HG03457 (cell line): Measurements from ENCODE around the gene STUB1.

Experiments used
- ATAC-seq: cut with Tn5 transposase; IDR thresholded peaks from one replicate; pipeline ENCODE4 v1.9.1; 2021; ENCODE audit warnings: moderate number of reproducible peaks; ENCODE audit not compliant: unreplicated experiment

STUB1 gene

GRCh38 chr16:679814-680624 is at the start of gene STUB1:
Gene STUB1 (plus strand): TSS chr16:680410. CDS start chr16:680526, 116 bp downstream.
- no peak for ATAC-seq

GRCh38 chr16:630815-631405 is 49.3 kb upstream of the STUB1 start, which contains the start of gene WFIKKN1:
Gene WFIKKN1 (plus strand): TSS chr16:630985. CDS start chr16:631254, 269 bp downstream.
- ATAC-seq: no peak

- no peak for ATAC-seq
Observed at GRCh38 chr16:631808-632358, 48.3 kb upstream of the STUB1 start.

GRCh38 chr16:632486-633335 is 47.5 kb upstream of the STUB1 start:
- no peak for ATAC-seq

- ATAC-seq: no peak
Observed at GRCh38 chr16:633336-634050, 46.7 kb upstream of the STUB1 start.

GRCh38 chr16:634051-634670 is 46.0 kb upstream of the STUB1 start:
- no peak for ATAC-seq

GRCh38 chr16:634996-635395 is 45.2 kb upstream of the STUB1 start:
- ATAC-seq: no peak

GRCh38 chr16:635573-636205 is 44.5 kb upstream of the STUB1 start:
- ATAC-seq: peak; percentile 1

- ATAC-seq: peak; percentile 43
Observed at GRCh38 chr16:636206-637080, 43.8 kb upstream of the STUB1 start, which contains the start of gene METTL26. Gene METTL26 (minus strand): TSS chr16:636305. CDS start chr16:636290, 15 bp downstream.

- no peak for ATAC-seq
Observed at GRCh38 chr16:637081-638018, 42.9 kb upstream of the STUB1 start.

GRCh38 chr16:638034-638543 is 42.1 kb upstream of the STUB1 start:
- no peak for ATAC-seq

GRCh38 chr16:638836-639235 is 41.4 kb upstream of the STUB1 start:
- ATAC-seq: no peak

GRCh38 chr16:640614-641013 is 39.6 kb upstream of the STUB1 start:
- no peak for ATAC-seq

GRCh38 chr16:641326-642188 is 38.7 kb upstream of the STUB1 start, which contains the start of gene MCRIP2:
Gene MCRIP2 (plus strand): TSS chr16:641828. CDS start chr16:641992, 164 bp downstream.
- ATAC-seq: no peak

- ATAC-seq: no peak
Observed at GRCh38 chr16:642189-643049, 37.8 kb upstream of the STUB1 start.
